22Rv1 (cell line): ENCODE data around the gene CDC14B.

Source experiments
- ZFX ChIP-seq: fragments of 450-650 bp; IDR thresholded peaks from 2 replicates; pipeline ENCODE4 v1.6.1; 2017; ENCODE audit warnings: antibody characterized with exemption, borderline replicate concordance
- TF ChIP-seq, protein P1 (sequence below): fragments of 450-650 bp; IDR thresholded peaks from 2 replicates; pipeline ENCODE4 v1.5.1; 2017; ENCODE audit warnings: mild to moderate bottlenecking

DNA sequence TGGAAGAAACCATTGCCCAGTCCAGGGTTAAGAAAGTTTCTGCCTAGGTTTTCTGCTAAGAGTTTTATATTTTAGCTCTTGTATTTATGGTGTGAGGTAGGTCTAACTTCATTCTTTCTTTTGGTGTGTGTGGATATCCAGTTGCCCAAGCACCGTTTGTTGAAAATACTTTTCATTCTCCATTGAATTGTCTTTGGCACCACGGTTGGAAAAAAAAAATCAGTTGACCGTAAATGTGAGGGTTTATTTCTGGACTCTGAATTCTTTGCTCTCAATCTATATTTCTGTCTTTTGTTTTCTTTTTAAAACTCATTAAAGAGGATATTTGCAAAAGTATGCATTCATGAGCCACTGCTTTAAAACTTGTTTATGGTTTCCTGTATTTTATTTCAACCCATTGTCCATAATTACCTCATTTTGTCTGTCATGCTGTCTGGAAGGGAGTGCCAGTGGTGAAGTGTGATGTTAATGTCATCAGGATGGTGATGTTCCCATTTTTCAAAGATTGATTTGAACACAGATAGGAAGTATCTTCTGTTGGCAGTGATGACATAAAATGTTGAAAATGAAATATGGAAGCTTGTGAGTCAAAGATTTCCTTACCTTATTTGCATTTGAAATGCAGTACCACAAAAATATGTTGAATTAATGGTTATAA, 135.8 kb downstream of the CDC14B start:
- TF ChIP-seq, protein P1, sequence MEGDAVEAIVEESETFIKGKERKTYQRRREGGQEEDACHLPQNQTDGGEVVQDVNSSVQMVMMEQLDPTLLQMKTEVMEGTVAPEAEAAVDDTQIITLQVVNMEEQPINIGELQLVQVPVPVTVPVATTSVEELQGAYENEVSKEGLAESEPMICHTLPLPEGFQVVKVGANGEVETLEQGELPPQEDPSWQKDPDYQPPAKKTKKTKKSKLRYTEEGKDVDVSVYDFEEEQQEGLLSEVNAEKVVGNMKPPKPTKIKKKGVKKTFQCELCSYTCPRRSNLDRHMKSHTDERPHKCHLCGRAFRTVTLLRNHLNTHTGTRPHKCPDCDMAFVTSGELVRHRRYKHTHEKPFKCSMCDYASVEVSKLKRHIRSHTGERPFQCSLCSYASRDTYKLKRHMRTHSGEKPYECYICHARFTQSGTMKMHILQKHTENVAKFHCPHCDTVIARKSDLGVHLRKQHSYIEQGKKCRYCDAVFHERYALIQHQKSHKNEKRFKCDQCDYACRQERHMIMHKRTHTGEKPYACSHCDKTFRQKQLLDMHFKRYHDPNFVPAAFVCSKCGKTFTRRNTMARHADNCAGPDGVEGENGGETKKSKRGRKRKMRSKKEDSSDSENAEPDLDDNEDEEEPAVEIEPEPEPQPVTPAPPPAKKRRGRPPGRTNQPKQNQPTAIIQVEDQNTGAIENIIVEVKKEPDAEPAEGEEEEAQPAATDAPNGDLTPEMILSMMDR, result no peak
- no peak for TF ChIP-seq ZFX
